Common myeloid progenitor, CD34-positive (primary cell): ENCODE results near the gene ZBTB38.

ENCODE experiments used
- CTCF ChIA-PET: fragments of 350-600 bp; sonication (Branson Sonifier 250); formaldehyde crosslinking; loops from one replicate; lab custom pipeline; 2021; ENCODE audit warnings: antibody characterized with exemption; lab: Charles Lee
- POLR2A ChIA-PET: fragments of 350-600 bp; sonication (Branson Sonifier 250); formaldehyde crosslinking; loops from one replicate; lab custom pipeline; 2021; ENCODE audit warnings: antibody characterized with exemption; lab: Charles Lee
- DNase-seq, 3 donors: peaks; one replicate each; pipeline versions ENCODE4 v3.0.0 to v3.0.0-alpha.2; 2013
- H3K27ac ChIP-seq, 2 experiments: 1 replicate in 1 of 2; 2 replicates in 1 of 2; pipeline ENCODE4 v1.7.0; 2013; ENCODE audit warnings: inconsistent platforms in 2 of 2, low read length in 2 of 2, mild to moderate bottlenecking in 2 of 2, low read depth in 1 of 2, moderate library complexity in 1 of 2; ENCODE audit not compliant: severe bottlenecking in 2 of 2, insufficient read depth in 1 of 2, poor library complexity in 1 of 2
- H3K27me3 ChIP-seq, 5 experiments: replicated peaks in 2 of 5; 1 replicate in 3 of 5; 2 replicates in 2 of 5; pipeline versions ENCODE4 v1.6.1 to v1.7.0; 2013; ENCODE audit warnings: low read length in 4 of 5, mild to moderate bottlenecking in 2 of 5, moderate library complexity in 2 of 5, inconsistent platforms in 1 of 5; ENCODE audit not compliant: insufficient read depth in 5 of 5, control insufficient read depth in 4 of 5
- H3K36me3 ChIP-seq, 4 experiments: 1 replicate in 2 of 4; 2 replicates in 2 of 4; pipeline versions ENCODE4 v1.6.1 to v1.7.0; 2013; ENCODE audit warnings: low read length in 3 of 4, control low read depth in 1 of 4, mild to moderate bottlenecking in 1 of 4; ENCODE audit not compliant: control insufficient read depth in 4 of 4, insufficient read depth in 4 of 4
- H3K4me1 ChIP-seq, 4 experiments: 1 replicate in 3 of 4; 2 replicates in 1 of 4; pipeline versions ENCODE4 v1.6.1 to v1.7.1; 2013; ENCODE audit warnings: low read length in 3 of 4, mild to moderate bottlenecking in 3 of 4, control low read depth in 1 of 4, inconsistent platforms in 1 of 4, moderate library complexity in 1 of 4; ENCODE audit not compliant: control insufficient read depth in 4 of 4, insufficient read depth in 4 of 4; ENCODE audit errors: control extremely low read depth in 1 of 4
- H3K4me3 ChIP-seq, 7 experiments: 1 replicate in 4 of 7; 2 replicates in 3 of 7; pipeline versions ENCODE4 v1.5.1 to v1.7.0; 2013; ENCODE audit warnings: mild to moderate bottlenecking in 7 of 7, low read length in 6 of 7, moderate library complexity in 6 of 7, inconsistent platforms in 2 of 7, low read depth in 2 of 7, control low read depth in 1 of 7; ENCODE audit not compliant: insufficient read depth in 4 of 7, control insufficient read depth in 1 of 7; ENCODE audit errors: extremely low read depth in 1 of 7
- H3K9me3 ChIP-seq, 5 experiments: 1 replicate in 4 of 5; 2 replicates in 1 of 5; pipeline versions ENCODE4 v1.6.1 to v1.7.1; 2013; ENCODE audit warnings: low read length in 4 of 5, mild to moderate bottlenecking in 2 of 5, inconsistent platforms in 1 of 5, low read depth in 1 of 5, moderate library complexity in 1 of 5; ENCODE audit not compliant: control insufficient read depth in 4 of 5, insufficient read depth in 2 of 5; ENCODE audit errors: control extremely low read depth in 1 of 5
- WGBS: methylation state at CpG from one replicate; pipeline ENCODE4 v1.1.5; 2013; ENCODE audit not compliant: insufficient coverage; 5-methylcytosine and 5-hydroxymethylcytosine counted together

The ZBTB38 gene

DNA sequence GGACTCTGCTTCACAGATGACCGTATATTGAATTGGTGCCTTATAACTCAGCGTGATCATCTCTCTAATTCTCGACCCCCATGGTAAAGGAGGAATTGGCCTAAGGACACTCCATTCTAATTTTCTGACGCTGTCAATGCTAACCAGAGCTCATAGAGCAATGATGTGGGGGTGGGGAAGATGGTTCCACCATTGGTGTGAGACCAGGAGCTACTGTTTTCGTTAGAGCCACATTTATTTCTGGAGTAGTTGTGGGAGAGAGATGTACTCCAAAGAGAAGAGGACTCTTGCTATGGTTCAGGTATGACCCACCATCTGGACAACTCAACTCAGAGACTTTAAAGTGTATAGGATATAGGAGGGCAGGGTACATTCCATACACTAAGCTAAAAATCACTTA, 16.3 kb downstream of the ZBTB38 start:
- ChIA-PET POLR2A (interaction anchor here (0.7 kb wide), 1 partner anchor 32 kb away, joined by 3 read pairs; no protein-coding TSS in a partner anchor), CTCF (interaction anchor here (0.8 to 3.7 kb wide), 9 partner anchors 12 to 70 kb away, joined by 3 to 19 read pairs (median 7); partner anchors contain the start of gene ZBTB38)
- WGBS: no CpG with 5 or more reads among the region's 5 CpGs
- H3K9me3 ChIP-seq: no peaks in the 10 kb centered on the region
- H3K27ac ChIP-seq: no peak overlapping the region
- H3K27me3 ChIP-seq: no peaks in the 10 kb centered on the region
- no peak overlapping the region for H3K4me3 ChIP-seq
- no peaks in the 10 kb centered on the region for H3K36me3 ChIP-seq
- H3K4me1 ChIP-seq: peaks cover 0 to 4% (median 0%) of the 10 kb centered on the region in 4 experiments
- DNase-seq: no peak

DNA sequence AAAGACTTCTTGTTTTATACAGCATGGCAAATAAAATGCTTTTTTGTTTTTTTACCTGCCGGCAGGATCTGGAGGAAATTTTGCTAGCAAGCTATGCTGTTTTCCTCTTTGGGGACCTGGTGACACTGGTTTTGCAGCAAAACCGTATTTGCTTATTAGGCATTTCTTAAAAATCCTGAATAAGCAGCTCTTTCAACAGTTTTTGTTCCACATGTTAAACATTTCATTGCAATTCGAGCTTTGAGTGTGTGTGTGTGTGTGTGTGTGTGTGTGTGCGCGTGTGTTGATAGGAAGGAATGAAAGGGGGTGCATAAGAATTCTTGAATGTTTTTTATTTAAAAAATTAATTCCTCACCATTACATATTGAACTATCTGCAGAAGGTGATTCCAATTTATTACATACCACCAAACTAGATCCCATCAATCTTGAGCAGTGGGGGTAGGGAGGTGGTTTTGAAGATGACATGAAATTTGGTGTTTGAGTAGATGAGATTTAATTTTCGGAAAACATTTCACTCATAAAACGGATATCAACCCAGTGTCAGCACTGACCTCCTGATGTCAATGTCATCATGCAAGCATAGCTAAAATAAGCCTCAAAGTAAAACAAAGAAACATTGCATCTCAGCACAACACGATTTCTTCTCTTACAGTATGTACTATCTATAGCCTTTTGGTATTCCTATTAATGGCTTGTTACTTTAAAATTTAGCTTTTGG, 17.3 kb downstream of the ZBTB38 start:
- Histone ChIP-seq H3K4me1 (peaks cover 0 to 4% (median 0%) of the 10 kb centered on the region in 4 experiments), H3K9me3 (no peaks in the 10 kb centered on the region), H3K27ac (no peak overlapping the region), H3K27me3 (no peaks in the 10 kb centered on the region), H3K36me3 (no peaks in the 10 kb centered on the region), H3K4me3 (no peak overlapping the region)
- CTCF ChIA-PET: interaction anchor here (0.8 to 2.5 kb wide), 12 partner anchors 8 to 63 kb away, joined by 3 to 11 read pairs (median 4); partner anchors contain the start of gene ZBTB38
- no peak for DNase-seq
- POLR2A ChIA-PET: no interaction called here
- WGBS: 95% methylated on average over 2 of the region's 8 CpGs

DNA sequence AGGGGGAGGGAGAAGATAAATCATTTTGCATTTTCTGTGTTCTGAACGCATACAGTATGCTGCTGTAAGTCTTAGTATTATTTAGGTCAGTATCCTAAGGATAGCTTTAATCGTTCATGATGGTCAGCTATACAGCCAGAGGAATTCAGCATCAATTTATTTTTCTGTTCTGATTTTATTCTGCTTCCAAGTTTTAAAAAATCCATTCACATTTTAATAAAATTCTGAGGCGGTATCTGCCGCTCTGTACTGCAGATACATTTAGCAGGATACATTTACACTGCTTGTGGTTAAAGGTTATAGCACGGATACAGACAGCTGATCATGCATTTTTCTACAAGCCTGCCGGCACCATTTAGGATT, 17.8 kb downstream of the ZBTB38 start:
- POLR2A ChIA-PET: no interaction called here
- Histone ChIP-seq H3K4me3 (no peak overlapping the region), H3K27me3 (no peaks in the 10 kb centered on the region), H3K27ac (no peak overlapping the region), H3K36me3 (no peaks in the 10 kb centered on the region), H3K9me3 (no peaks in the 10 kb centered on the region), H3K4me1 (peaks cover 0 to 4% (median 0%) of the 10 kb centered on the region in 4 experiments)
- WGBS: no CpG with 5 or more reads among the region's 6 CpGs
- CTCF ChIA-PET: interaction anchor here (1.0 to 2.7 kb wide), 8 partner anchors 9 to 56 kb away, joined by 3 to 7 read pairs (median 4); no protein-coding TSS in a partner anchor
- DNase-seq: no peak

DNA sequence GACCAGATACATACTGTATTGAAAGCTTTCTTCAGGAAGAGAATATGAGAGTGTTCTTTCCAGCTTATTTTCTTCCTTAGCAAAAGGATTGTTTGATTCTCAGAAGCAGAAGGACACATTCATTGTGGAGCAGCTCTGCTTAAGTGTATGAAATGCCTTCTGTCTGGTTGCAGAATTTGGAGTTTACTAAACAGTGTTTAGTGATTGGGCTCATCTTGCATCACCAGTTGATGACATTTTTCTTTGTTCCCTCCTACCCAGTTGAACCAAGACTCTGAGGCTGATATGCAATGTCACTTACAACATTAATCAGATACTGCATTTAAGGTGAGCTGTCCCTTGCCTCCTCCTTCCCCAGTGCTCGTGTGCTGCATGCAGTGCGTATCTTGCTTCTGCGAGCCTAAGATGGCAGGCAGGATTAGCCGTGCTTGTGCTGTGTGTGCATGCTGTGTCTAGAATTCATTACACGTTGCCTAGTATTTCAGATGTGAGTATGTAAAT, 18.4 kb downstream of the ZBTB38 start:
- Histone ChIP-seq H3K4me3 (no peak overlapping the region), H3K9me3 (no peaks in the 10 kb centered on the region), H3K4me1 (peaks cover 0 to 4% (median 0%) of the 10 kb centered on the region in 4 experiments), H3K36me3 (no peaks in the 10 kb centered on the region), H3K27me3 (no peaks in the 10 kb centered on the region), H3K27ac (no peak overlapping the region)
- POLR2A ChIA-PET: no interaction called here
- no CpG with 5 or more reads among the region's 5 CpGs for WGBS
- CTCF ChIA-PET: interaction anchor here (1.0 to 2.7 kb wide), 8 partner anchors 9 to 55 kb away, joined by 3 to 7 read pairs (median 4); no protein-coding TSS in a partner anchor
- no peak for DNase-seq

DNA sequence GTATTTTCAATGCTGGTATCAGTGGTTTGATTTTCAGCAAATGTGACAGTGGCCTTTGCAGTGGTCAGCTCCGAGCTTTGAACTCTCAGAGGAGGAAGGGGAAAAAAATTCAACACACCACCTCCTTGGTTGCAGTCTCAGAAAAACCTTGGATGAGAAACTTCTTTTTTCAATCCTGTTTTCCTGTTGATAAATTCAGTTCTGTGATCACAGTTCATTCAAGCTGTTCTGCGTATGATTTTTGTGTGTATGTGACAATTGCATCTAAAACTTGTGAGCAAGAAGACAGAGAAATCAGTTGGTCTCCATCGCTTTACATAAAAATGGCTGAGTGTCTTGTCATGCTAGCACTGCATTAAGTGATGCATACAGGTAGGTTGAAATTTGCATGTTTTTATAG, 19.2 kb downstream of the ZBTB38 start:
- CTCF ChIA-PET: interaction anchor here (1.1 to 2.7 kb wide), 6 partner anchors 12 to 62 kb away, joined by 3 to 7 read pairs (median 4); no protein-coding TSS in a partner anchor
- Histone ChIP-seq H3K4me1 (peaks cover 0 to 4% (median 0%) of the 10 kb centered on the region in 4 experiments), H3K27ac (no peak overlapping the region), H3K9me3 (no peaks in the 10 kb centered on the region), H3K4me3 (no peak overlapping the region), H3K36me3 (no peaks in the 10 kb centered on the region), H3K27me3 (no peaks in the 10 kb centered on the region)
- POLR2A ChIA-PET: no interaction called here
- WGBS: 100% methylated on average over 1 of the region's 3 CpGs
- no peak for DNase-seq

DNA sequence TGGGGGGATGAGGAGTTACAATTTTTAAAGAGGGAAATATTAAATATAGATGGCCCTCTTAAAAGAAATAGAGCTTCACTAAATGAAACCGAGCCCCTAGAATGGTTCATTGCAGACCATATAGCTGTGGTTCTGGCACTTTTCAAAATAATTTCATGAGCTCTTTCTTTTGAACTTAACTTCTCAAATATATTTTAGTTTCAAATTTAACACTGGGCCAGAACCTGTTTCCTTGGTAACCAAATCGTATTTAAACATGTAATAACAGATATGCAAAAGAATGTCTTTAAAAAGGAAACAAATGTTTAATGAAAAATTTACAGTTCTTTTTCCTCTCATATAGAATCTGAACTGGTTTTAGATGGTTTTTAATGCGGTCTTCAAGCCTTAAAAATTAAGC, 20.1 kb downstream of the ZBTB38 start:
- 100% methylated on average over 1 of the region's 3 CpGs for WGBS
- no peaks in the 10 kb centered on the region for H3K36me3 ChIP-seq
- peaks cover 0 to 4% (median 0%) of the 10 kb centered on the region in 4 experiments for H3K4me1 ChIP-seq
- ChIA-PET CTCF (interaction anchor here (0.6 to 2.7 kb wide), 7 partner anchors 9 to 61 kb away, joined by 3 to 7 read pairs (median 3); no protein-coding TSS in a partner anchor), POLR2A (no interaction called here)
- no peak for DNase-seq
- no peaks in the 10 kb centered on the region for H3K9me3 ChIP-seq
- H3K27me3 ChIP-seq: no peaks in the 10 kb centered on the region
- H3K4me3 ChIP-seq: no peak overlapping the region
- no peak overlapping the region for H3K27ac ChIP-seq
